ENCODE data around the gene HS3ST3B1. TPM values are rescaled to one million over a fixed set of nuclear protein-coding genes. Genes with fewer than 3 reads are reported as not detected.

The HS3ST3B1 gene
- not detected in 2 replicates for total RNA-seq

DNA sequence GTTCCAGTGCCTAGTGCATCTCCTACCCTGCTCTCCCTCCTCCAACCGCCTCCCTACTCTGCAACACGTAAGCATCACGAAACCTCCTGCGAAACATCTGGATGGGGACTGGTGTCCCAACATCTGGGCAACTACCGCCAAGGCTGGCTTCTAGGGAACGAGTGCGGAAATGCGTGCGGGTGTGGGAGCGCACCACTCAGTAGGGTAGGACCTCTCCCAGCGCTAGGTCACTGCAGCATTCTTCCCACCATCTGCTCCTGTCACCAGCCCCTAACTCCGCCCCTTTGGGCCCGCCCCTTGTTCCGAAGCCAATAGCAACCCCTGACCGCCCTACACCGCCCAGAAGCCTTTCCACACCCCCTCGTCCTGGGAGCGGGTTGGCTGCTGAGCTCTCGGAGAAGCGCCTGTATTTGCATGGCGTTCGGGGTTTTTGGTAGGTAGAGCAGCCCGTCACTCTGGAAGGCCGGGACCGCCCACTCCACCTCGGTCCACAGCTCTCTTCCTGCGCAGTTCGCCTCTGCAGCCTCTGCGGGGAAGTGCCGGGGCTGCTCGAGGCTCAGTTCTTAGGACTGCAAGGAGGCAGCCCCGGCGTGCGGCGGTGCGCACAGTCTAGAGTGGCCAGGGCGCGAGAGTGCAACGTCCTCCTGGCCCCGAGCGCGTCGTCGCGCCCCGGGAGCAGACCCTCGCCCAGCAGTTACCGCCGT lies at the start of gene HS3ST3B1:
Gene HS3ST3B1, plus strand, starts transcription at position 507 of the 704 bp plus-strand sequence. CDS start 438 bp downstream, outside the sequence.

Other genes starting within 250 kb of the HS3ST3B1 start
- gene COX10, start 231.6 kb upstream of the HS3ST3B1 start, total RNA-seq = 8.5 and 8.8 TPM in 2 replicates
- not detected in 2 replicates for gene CDRT15, start 64.2 kb upstream of the HS3ST3B1 start, total RNA-seq